ENCODE data around the gene OR5M10.
"Not testable (repeated sequence)": the region's sequence is repeated elsewhere in the genome, so short reads cannot be mapped to it uniquely, and the experiment has no call there.

OR5M10 gene

DNA sequence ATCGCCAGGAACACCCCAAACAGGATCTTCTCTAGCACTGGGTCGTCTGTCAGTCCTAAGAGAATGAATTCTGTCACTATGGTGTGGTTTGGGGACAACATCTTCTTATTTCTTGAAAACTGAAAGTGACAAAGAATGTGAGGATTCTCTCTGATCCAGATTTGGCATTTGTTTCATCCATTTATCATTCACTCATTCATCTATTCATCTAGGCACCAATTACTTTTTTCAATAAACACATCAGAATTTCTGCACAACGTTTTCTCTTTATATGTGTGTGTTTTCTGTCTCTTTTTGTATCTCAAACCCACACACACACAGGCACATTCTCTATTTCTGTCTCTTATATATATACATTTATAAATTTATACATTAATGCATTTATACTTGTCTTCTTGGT is at the start of gene OR5M10:
OR5M10 (minus strand) TSS at position 101 of the 400 bp plus-strand sequence; CDS start at position 101, 0 bp downstream.
- no peak for DNase-seq

DNA sequence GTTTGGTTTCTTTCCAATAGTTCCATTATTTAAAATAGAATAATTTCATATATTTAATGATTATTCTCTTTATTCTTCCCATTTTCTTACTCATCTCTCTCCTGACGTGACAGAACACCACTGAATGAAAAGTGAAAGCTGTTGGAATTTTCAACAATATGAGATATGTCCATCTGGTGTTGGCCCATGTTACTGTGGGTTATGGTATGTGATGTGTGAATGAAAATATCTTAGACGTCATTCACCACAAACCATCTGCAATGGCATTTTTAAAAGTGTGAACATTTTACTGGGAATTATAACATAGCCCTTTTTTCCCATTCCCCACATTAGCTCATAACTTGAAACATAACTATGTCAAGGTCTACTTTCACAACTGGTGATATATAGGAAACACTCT is 48.4 kb upstream of the OR5M10 start:
- no peak for DNase-seq

DNA sequence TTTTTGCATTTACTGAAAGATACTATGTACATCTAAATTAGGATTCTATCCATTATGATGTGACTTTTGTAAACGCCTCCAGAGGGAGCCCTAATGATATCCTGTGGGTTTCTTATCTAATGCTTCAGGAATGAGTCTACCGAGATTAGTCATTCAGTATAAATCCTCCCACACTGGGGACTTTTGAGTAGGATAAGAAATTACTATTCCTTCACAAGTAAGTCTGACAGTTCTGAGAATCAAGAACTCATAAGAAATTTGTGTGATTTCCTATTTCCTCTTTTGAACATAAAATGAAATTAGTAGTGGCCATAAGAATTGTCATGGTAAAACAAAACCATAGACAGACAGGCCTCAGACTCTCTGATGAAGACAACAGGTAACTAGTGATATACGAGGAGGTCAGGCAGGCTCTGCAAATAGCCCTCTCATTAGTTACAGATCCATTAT is 47.2 kb upstream of the OR5M10 start:
- no peak for DNase-seq

DNA sequence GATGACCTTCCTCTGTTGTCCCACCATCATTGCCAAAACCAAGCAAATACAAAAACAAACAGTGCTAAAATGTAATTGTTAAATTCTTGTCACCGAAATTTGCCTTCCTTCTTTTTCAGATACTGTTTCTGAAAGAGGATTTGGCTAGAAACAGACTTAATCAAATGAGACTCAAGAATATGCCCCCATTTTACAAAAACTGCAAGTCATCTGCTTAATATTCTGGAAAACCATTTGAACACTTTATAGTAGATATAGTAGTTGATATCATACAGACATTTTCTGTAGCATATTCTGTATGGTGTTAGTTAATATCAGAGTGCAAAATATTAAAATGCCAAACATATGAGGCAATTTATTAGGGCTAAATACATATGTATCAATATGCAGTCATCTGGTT is 33.7 kb upstream of the OR5M10 start:
- no peak for DNase-seq

DNA sequence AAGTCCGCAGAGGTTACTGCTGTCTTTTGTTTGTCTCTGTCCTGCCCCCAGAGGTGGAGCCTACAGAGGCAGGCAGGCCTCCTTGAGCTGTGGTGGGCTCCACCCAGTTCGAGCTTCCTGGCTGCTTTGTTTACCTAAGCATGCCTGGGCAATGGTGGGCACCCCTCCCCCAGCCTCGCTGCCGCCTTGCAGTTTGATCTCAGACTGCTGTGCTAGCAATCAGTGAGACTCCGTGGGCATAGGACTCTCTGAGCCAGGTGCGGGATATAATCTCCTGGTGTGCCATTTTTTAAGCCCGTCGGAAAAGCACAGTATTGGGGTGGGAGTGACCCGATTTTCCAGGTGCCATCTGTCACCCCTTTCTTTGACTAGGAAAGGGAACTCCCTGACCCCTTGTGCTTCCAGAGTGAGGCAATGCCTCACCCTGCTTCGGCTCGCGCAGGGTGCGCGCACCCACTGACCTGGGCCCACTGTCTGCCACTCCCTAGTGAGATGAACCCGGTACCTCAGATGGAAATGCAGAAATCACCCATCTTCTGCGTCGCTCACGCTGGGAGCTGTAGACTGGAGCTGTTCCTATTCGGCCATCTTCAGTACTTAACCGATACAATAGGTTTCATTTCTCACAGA is 14.7 kb upstream of the OR5M10 start:
- not testable (repeated sequence) for DNase-seq

DNA sequence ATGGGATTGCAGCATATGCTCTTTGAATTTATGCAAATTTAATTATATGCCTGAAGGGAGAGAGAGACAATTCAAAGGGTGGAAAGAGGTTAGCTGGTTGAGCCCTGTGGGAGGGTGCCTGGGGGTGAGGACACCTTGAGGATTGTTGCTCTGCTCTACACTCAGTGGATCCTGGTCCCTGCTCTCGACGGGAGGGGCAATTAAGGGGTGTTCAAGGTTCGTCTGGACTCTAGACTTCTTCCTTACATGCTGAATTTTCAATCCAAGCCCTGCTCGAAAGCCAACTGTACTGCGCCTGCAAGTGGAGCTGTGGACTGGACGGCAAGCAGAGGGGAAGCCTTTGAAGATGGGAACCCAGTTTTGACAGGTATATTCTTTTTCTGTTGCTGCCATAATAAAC is 18.9 kb downstream of the OR5M10 start:
- no peak for DNase-seq

DNA sequence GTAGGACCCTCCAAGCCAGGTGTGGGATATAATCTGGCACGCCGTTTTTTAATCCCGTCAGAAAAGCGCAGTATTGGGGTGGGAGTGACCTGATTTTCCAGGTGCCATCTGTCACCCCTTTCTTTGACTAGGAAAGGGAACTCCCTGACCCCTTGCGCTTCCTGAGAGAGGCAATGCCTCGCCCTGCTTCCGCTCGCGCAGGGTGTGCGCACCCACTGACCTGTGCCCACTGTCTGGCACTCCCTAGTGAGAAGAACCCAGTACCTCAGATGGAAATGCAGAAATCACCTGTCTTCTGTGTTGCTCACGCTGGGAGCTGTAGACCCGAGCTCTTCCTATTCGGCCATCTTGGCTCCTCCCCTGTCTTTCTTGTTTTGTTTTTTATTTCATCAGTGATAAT is 22.8 kb downstream of the OR5M10 start:
- DNase-seq = not testable (repeated sequence)

DNA sequence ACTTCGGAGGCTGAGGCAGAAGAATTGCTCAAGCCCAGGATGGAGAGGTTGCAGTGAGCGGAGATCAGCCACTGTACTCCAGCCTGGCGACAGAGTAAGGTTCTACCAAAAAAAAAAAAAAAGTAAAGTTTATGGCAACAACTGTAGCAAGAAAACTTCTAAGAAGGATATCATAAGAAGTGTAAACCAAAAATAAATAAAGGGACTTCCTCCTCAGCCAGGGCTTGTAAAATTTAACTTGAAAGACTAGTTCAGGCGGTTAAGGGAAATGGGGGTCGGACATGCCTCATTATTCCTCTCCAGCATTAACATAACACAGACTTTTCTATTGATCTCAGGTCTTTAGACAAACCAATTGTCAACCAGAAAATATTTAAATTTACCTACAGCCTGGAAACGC is 32.0 kb downstream of the OR5M10 start:
- no peak for DNase-seq

DNA sequence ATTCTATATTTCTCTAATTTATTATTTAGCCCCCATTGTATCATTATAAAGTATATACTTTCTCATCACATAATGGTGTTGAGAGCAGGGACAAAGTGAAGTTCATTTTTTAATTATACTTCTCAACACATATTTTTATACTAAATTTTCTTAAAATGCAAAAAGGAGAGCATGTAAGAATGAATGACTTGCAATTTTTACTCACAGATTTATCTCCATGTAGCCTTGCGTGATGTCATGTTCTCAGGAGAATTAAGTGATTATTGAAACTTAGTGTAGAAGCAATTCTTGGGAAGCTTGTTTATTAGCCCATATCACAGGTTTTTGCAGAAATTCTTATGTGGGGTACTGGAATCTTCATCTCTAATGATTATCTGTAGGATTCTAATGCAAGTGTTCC is 33.8 kb downstream of the OR5M10 start:
- no peak for DNase-seq

DNA sequence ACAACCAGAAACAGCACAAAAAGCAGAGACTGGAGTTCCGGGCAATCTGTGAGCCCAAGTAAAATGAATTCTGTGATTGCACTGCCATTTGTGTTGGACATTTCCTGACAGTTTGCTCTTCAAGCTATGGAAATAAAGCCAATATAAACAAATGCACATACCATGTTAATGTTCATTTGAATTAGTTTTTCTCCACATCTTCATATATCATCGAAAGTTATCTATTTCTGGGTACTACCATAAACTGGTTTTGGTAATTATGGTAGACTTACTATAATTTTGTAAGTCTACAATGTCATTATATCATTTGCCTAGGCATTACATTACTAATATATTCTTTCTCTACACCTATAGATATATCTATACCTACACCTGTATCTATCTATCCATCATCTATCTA is 34.4 kb downstream of the OR5M10 start, which contains the start of gene OR5M11:
OR5M11 (minus strand) TSS at position 101 of the 400 bp plus-strand sequence; CDS start at position 101, 0 bp downstream.
- no peak for DNase-seq

DNA sequence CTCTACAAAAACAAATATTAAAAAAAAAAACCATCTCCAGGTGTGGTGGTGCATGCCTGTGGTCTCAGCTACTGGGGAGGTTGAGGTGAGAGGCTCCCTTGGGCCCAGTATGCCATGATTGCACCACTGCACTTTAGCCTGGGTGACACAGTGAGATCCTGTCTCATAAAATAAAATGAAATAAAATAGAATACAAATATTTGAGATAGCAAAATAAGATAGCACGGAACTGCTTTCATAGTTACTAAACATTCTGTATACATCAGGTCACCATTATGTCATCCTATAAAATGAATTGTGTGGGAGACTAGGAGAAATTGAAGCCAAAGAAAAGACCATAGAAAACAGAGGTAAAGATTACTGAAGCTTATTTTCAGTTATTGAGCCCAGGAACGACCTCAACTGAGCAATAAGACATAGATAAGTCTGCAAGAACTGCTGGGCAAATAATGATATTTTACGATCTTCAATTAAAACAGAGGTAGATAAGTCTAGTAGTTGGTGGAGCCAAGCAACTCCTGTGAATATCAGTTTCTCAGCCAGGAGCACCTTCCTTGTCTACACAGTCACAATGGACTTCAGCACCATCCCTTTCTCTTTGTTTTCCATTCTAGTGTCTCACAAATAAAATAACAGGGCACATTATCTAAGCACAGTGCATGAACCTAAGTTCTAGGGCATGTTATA is 44.3 kb downstream of the OR5M10 start:
- no peak for DNase-seq

DNA sequence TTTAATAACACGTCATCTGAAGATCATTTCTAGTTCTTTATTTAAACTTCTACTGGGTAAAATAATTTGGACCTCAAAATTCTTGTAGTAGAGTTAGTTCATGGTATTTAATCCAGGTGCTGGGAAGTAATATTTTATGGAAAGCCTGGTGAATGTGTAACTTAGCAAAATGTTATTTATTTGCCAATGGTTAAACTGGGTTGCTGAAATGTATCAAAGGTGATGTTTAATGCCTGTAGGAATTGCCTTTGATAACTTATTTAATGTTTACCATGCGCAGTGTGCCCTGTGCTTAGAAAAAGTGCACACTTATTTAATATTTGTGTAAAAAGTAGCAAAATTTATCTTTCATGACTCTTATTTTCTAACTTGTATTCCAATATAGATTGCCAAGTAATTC is 45.7 kb downstream of the OR5M10 start:
- no peak for DNase-seq

Data from activated CD4-positive, alpha-beta T cell treated with anti-CD3 and anti-CD28 coated beads, Interleukin-2, amount 50 U/mL, for 1 hour (primary cell).